22Rv1 (cell line): ENCODE data around the gene SNORC.

ENCODE experiments used
- ZFX ChIP-seq: fragments of 450-650 bp; IDR thresholded peaks from 2 replicates; pipeline ENCODE4 v1.6.1; 2017; ENCODE audit warnings: antibody characterized with exemption, borderline replicate concordance
- TF ChIP-seq, protein P1 (sequence below): fragments of 450-650 bp; IDR thresholded peaks from 2 replicates; pipeline ENCODE4 v1.5.1; 2017; ENCODE audit warnings: mild to moderate bottlenecking

GRCh38 chr2:232890536-232890895 lies 20.5 kb downstream of the SNORC start:
- TF ChIP-seq, protein P1, sequence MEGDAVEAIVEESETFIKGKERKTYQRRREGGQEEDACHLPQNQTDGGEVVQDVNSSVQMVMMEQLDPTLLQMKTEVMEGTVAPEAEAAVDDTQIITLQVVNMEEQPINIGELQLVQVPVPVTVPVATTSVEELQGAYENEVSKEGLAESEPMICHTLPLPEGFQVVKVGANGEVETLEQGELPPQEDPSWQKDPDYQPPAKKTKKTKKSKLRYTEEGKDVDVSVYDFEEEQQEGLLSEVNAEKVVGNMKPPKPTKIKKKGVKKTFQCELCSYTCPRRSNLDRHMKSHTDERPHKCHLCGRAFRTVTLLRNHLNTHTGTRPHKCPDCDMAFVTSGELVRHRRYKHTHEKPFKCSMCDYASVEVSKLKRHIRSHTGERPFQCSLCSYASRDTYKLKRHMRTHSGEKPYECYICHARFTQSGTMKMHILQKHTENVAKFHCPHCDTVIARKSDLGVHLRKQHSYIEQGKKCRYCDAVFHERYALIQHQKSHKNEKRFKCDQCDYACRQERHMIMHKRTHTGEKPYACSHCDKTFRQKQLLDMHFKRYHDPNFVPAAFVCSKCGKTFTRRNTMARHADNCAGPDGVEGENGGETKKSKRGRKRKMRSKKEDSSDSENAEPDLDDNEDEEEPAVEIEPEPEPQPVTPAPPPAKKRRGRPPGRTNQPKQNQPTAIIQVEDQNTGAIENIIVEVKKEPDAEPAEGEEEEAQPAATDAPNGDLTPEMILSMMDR, result no peak
- TF ChIP-seq ZFX, result no peak
